DND-41 (cell line): ENCODE data around the gene SRRT.

ENCODE experiments used
- ATAC-seq: fragments of 200-7000 bp; cut with Tn5 transposase; 3 replicates; pipeline ENCODE4 v1.9.1; 2021; ENCODE audit warnings: low read depth; ENCODE audit not compliant: insufficient read depth
- DNase-seq: peaks from one replicate; pipeline ENCODE4 v3.0.0-alpha.2; 2020
- H2AFZ ChIP-seq: 2 replicates; pipeline ENCODE4 v1.6.0; 2012; ENCODE audit warnings: low read depth, low read length
- H3K27ac ChIP-seq: 2 replicates; pipeline ENCODE4 v1.5.1; 2012; ENCODE audit warnings: low read length, inconsistent platforms
- H3K27me3 ChIP-seq: fragments of 200-600 bp; sonication (generic); 2 replicates; pipeline ENCODE4 v1.6.0; 2012; ENCODE audit warnings: low read length, mild to moderate bottlenecking, inconsistent platforms; ENCODE audit not compliant: insufficient read depth, poor library complexity
- H3K36me3 ChIP-seq: 2 replicates; pipeline ENCODE4 v1.5.1; 2012; ENCODE audit warnings: low read length, inconsistent platforms; ENCODE audit not compliant: insufficient read depth
- H3K4me1 ChIP-seq: 2 replicates; pipeline ENCODE4 v1.5.1; 2012; ENCODE audit warnings: mild to moderate bottlenecking, low read length; ENCODE audit not compliant: insufficient read depth
- H3K4me2 ChIP-seq: 2 replicates; pipeline ENCODE4 v1.6.0; 2012; ENCODE audit warnings: mild to moderate bottlenecking, moderate library complexity, low read length, inconsistent platforms; ENCODE audit not compliant: insufficient read depth
- H3K4me3 ChIP-seq, 2 experiments: fragments of 200-600 bp in 1 of 2; shearing (Covaris generic) in 1 of 2; 2 replicates each; pipeline ENCODE4 v1.5.1; 2012 to 2016; ENCODE audit warnings: inconsistent platforms in 2 of 2, low read length in 2 of 2, mild to moderate bottlenecking in 2 of 2, low read depth in 1 of 2, moderate library complexity in 1 of 2
- H3K79me2 ChIP-seq: 2 replicates; pipeline ENCODE4 v1.6.0; 2012; ENCODE audit warnings: low read length, inconsistent platforms; ENCODE audit not compliant: insufficient read depth
- H3K9ac ChIP-seq: 2 replicates; pipeline ENCODE4 v1.6.0; 2012; ENCODE audit warnings: low read depth, mild to moderate bottlenecking, inconsistent platforms, low read length, moderate library complexity
- H3K9me3 ChIP-seq: 2 replicates; pipeline ENCODE4 v1.5.1; 2012; ENCODE audit warnings: low read length, moderate library complexity, mild to moderate bottlenecking, inconsistent platforms; ENCODE audit not compliant: insufficient read depth, severe bottlenecking
- H4K20me1 ChIP-seq: 2 replicates; pipeline ENCODE4 v1.6.0; 2012; ENCODE audit warnings: low read length; ENCODE audit not compliant: insufficient read depth
- CTCF ChIP-seq: IDR thresholded peaks from 2 replicates; pipeline ENCODE4 v1.5.1; 2012; ENCODE audit warnings: borderline replicate concordance, low read length, moderate library complexity, mild to moderate bottlenecking; ENCODE audit not compliant: poor library complexity, severe bottlenecking; ENCODE audit errors: extremely low read depth
- EZH2 ChIP-seq: IDR thresholded peaks from 3 replicates; pipeline ENCODE4 v1.6.1; 2012; ENCODE audit warnings: borderline replicate concordance, low read depth, mild to moderate bottlenecking, moderate library complexity, low read length, inconsistent platforms; ENCODE audit not compliant: severe bottlenecking

SRRT gene

GRCh38 chr7:100855515-100855914 is 19.4 kb upstream of the SRRT start:
- no peak overlapping the region for H3K27ac ChIP-seq
- peaks cover 9% of the 10 kb centered on the region for H3K36me3 ChIP-seq
- no peak for DNase-seq
- no peak overlapping the region for H2AFZ ChIP-seq
- H3K4me2 ChIP-seq, result no peak overlapping the region
- TF ChIP-seq EZH2 (no peak), CTCF (no peak)
- H3K9ac ChIP-seq, result no peak overlapping the region
- H3K4me3 ChIP-seq, result no peak overlapping the region
- H3K4me1 ChIP-seq, result peaks cover 32% of the 10 kb centered on the region
- H3K79me2 ChIP-seq, result peaks cover 18% of the 10 kb centered on the region
- no peak for ATAC-seq
- no peaks in the 10 kb centered on the region for H3K27me3 ChIP-seq
- peaks cover 4% of the 10 kb centered on the region; the same call in 1 of the 2 replicates for H4K20me1 ChIP-seq
- H3K9me3 ChIP-seq, result no peaks in the 10 kb centered on the region

GRCh38 chr7:100856871-100857282 is 18.0 kb upstream of the SRRT start:
- peaks cover 23% of the 10 kb centered on the region for H3K4me1 ChIP-seq
- H3K36me3 ChIP-seq, result peaks cover 21% of the 10 kb centered on the region
- no peak for TF ChIP-seq CTCF
- no peak for TF ChIP-seq EZH2
- H2AFZ ChIP-seq, result no peak overlapping the region
- no peak for ATAC-seq
- no peak overlapping the region for H3K4me3 ChIP-seq
- peaks cover 18% of the 10 kb centered on the region for H3K79me2 ChIP-seq
- no peak overlapping the region for H3K9ac ChIP-seq
- H3K9me3 ChIP-seq, result no peaks in the 10 kb centered on the region
- no peak overlapping the region for H3K4me2 ChIP-seq
- DNase-seq, result no peak
- H3K27me3 ChIP-seq, result no peaks in the 10 kb centered on the region
- no peak overlapping the region for H3K27ac ChIP-seq
- H4K20me1 ChIP-seq, result peaks cover 9% of the 10 kb centered on the region; the same call in 1 of the 2 replicates

GRCh38 chr7:100859856-100860255 is 15.0 kb upstream of the SRRT start:
- no peak for TF ChIP-seq CTCF
- TF ChIP-seq EZH2, result no peak

More at GRCh38 chr7:100859856-100860255, 15.0 kb upstream of the SRRT start:
- Histone ChIP-seq H4K20me1 (peaks cover 9% of the 10 kb centered on the region; the same call in 1 of the 2 replicates), H2AFZ (no peak overlapping the region), H3K9me3 (no peaks in the 10 kb centered on the region), H3K4me3 (no peak overlapping the region), H3K79me2 (peaks cover 5% of the 10 kb centered on the region; the same call in 1 of the 2 replicates), H3K4me1 (no peaks in the 10 kb centered on the region), H3K9ac (no peak overlapping the region), H3K4me2 (no peak overlapping the region), H3K27ac (no peak overlapping the region), H3K27me3 (no peaks in the 10 kb centered on the region), H3K36me3 (peaks cover 26% of the 10 kb centered on the region)
- DNase-seq (no peak), ATAC-seq (no peak)
